C4-2B (cell line): ENCODE measurements around the gene BMP7.

Experiments used
- H3K27ac ChIP-seq: fragments of 450-650 bp; 2 replicates; pipeline ENCODE4 v1.5.1; 2017
- CTCF ChIP-seq: fragments of 450-650 bp; conservative IDR thresholded peaks from 2 replicates; pipeline ENCODE4 v1.5.1; 2017; ENCODE audit warnings: mild to moderate bottlenecking
- ZFX ChIP-seq: fragments of 450-650 bp; IDR thresholded peaks from 2 replicates; pipeline ENCODE4 v1.6.1; 2017

BMP7 gene

GRCh38 chr20:57139342-57140093 lies 126.9 kb downstream of the BMP7 start:
- H3K27ac ChIP-seq = no peak overlapping the region

GRCh38 chr20:57138198-57138995 lies 128.0 kb downstream of the BMP7 start:
- TF ChIP-seq CTCF (no peak), ZFX (no peak)
- H3K27ac ChIP-seq = no peak overlapping the region

More at GRCh38 chr20:57139342-57140093, 126.9 kb downstream of the BMP7 start:
- TF ChIP-seq CTCF = no peak
- no peak for TF ChIP-seq ZFX

- no peak overlapping the region for H3K27ac ChIP-seq
- TF ChIP-seq CTCF (no peak), ZFX (no peak)
Measured at GRCh38 chr20:57137676-57138075, 128.8 kb downstream of the BMP7 start.

GRCh38 chr20:57136734-57137133 lies 129.7 kb downstream of the BMP7 start:
- H3K27ac ChIP-seq = no peak overlapping the region

GRCh38 chr20:57135875-57136274 lies 130.6 kb downstream of the BMP7 start:
- no peak overlapping the region for H3K27ac ChIP-seq

More at GRCh38 chr20:57136734-57137133, 129.7 kb downstream of the BMP7 start:
- no peak for TF ChIP-seq CTCF

GRCh38 chr20:57134804-57135203 lies 131.6 kb downstream of the BMP7 start:
- H3K27ac ChIP-seq = no peak overlapping the region
- no peak for TF ChIP-seq CTCF
- TF ChIP-seq ZFX = no peak

More at GRCh38 chr20:57135875-57136274, 130.6 kb downstream of the BMP7 start:
- TF ChIP-seq CTCF (no peak), ZFX (no peak)
